ENCODE data around the gene PAPSS1. TPM values are rescaled to one million over a fixed set of nuclear protein-coding genes. Genes with fewer than 3 reads are reported as not detected.

Gene PAPSS1
- polyA plus RNA-seq, 1 of the 3 experiments (the other 2 are of a cell fraction), result 70.1 TPM

- no peaks in the 10 kb centered on the region for H3F3A ChIP-seq (replicated peaks; ENCODE audit: insufficient read depth)
- no peaks in the 10 kb centered on the region for H3K9me3 ChIP-seq
- 22% methylated on average over 2 of the region's 2 CpGs for WGBS (ENCODE audit: low lambda C conversion rate)
- peaks cover 9% of the 10 kb centered on the region; the same call in 1 of the 2 replicates for H3K27me3 ChIP-seq (ENCODE audit: insufficient read depth)
- H4K20me1 ChIP-seq (ENCODE audit: insufficient read depth), result no peaks in the 10 kb centered on the region
- H3K27ac ChIP-seq (ENCODE audit: low read depth in 2 of 2, low read length in 1 of 2), result no peak overlapping the region
- DNase-seq, result no peak
- TF ChIP-seq TCF12 (IDR thresholded peaks at IDR 0.05), result no peak
- H3K4me1 ChIP-seq (ENCODE audit: control insufficient read depth in 1 of 2, insufficient read depth in 2 of 2, low read depth in 1 of 2, low read length in 1 of 2), result no peaks in the 10 kb centered on the region
- no peaks in the 10 kb centered on the region for H3K79me2 ChIP-seq (ENCODE audit: insufficient read depth)
- no peaks in the 10 kb centered on the region for H3K36me3 ChIP-seq (replicated peaks in 1 of 2; ENCODE audit: control insufficient read depth in 1 of 2, insufficient read depth in 2 of 2, low read length in 1 of 2)
- H3K4me2 ChIP-seq, result no peak overlapping the region
- no peaks in the 10 kb centered on the region for H3K9me2 ChIP-seq
- no peak overlapping the region for H3K4me3 ChIP-seq (ENCODE audit: low read depth in 2 of 2, low read length in 1 of 2)
- ChIA-PET POLR2A (no interaction called here), CTCF (interaction anchor here (1.0 kb wide), 1 partner anchor 13 kb away, joined by 3 read pairs; no protein-coding TSS in a partner anchor)
- H2AFZ ChIP-seq (ENCODE audit: low read depth), result no peak overlapping the region
- no peak overlapping the region for H3K9ac ChIP-seq
Observed at GRCh38 chr4:107751670-107752069, 31.6 kb upstream of the PAPSS1 start.

- Histone ChIP-seq H3K27ac (ENCODE audit: low read depth in 2 of 2, low read length in 1 of 2) (no peak overlapping the region), H3K4me1 (ENCODE audit: control insufficient read depth in 1 of 2, insufficient read depth in 2 of 2, low read depth in 1 of 2, low read length in 1 of 2) (no peaks in the 10 kb centered on the region), H3K79me2 (ENCODE audit: insufficient read depth) (no peaks in the 10 kb centered on the region), H3K9me3 (no peaks in the 10 kb centered on the region), H2AFZ (ENCODE audit: low read depth) (no peak overlapping the region), H3K9me2 (no peaks in the 10 kb centered on the region), H3K36me3 (replicated peaks in 1 of 2; ENCODE audit: control insufficient read depth in 1 of 2, insufficient read depth in 2 of 2, low read length in 1 of 2) (no peaks in the 10 kb centered on the region), H3F3A (replicated peaks; ENCODE audit: insufficient read depth) (no peaks in the 10 kb centered on the region), H3K4me3 (ENCODE audit: low read depth in 2 of 2, low read length in 1 of 2) (no peak overlapping the region), H3K9ac (no peak overlapping the region), H3K4me2 (no peak overlapping the region), H4K20me1 (ENCODE audit: insufficient read depth) (no peaks in the 10 kb centered on the region), H3K27me3 (ENCODE audit: insufficient read depth) (peaks cover 16% of the 10 kb centered on the region; the same call in 1 of the 2 replicates)
- 45% methylated on average over 5 of the region's 5 CpGs for WGBS (ENCODE audit: low lambda C conversion rate)
- TF ChIP-seq TCF12 (IDR thresholded peaks at IDR 0.05) (no peak), EP300 (IDR thresholded peaks at IDR 0.05; ENCODE audit: borderline replicate concordance in 1 of 2, low read depth in 1 of 2, low read length in 1 of 2) (no peak), GATA2 (CRISPR knock-in tag; IDR thresholded peaks at IDR 0.05) (no peak), CTCF (IDR thresholded peaks at IDR 0.05) (no peak), MAX (IDR thresholded peaks at IDR 0.05; ENCODE audit: low read depth) (no peak), USF2 (IDR thresholded peaks at IDR 0.05; ENCODE audit: borderline replicate concordance, low read depth, low read length) (no peak), SMC3 (IDR thresholded peaks at IDR 0.05; ENCODE audit: low read depth, low read length) (no peak), JUND (IDR thresholded peaks at IDR 0.05) (no peak), RAD21 (IDR thresholded peaks at IDR 0.05; ENCODE audit: low read length) (no peak), POLR2AphosphoS5 (IDR thresholded peaks at IDR 0.05; ENCODE audit: low read depth, low read length) (no peak), REST (IDR thresholded peaks at IDR 0.05; ENCODE audit: low read depth, low read length) (no peak), GABPA (IDR thresholded peaks at IDR 0.05; ENCODE audit: low read depth) (no peak), FOSL2 (IDR thresholded peaks at IDR 0.05; ENCODE audit: borderline replicate concordance, low read depth) (no peak), CHD2 (IDR thresholded peaks at IDR 0.05; ENCODE audit: low read length, partially characterized antibody) (no peak)
- DNase-seq, result no peak
- CTCF ChIA-PET, result interaction anchor here (0.7 to 3.9 kb wide), 5 partner anchors 10 to 165 kb away, joined by 3 to 23 read pairs (median 9); no protein-coding TSS in a partner anchor
- POLR2A ChIA-PET, result no interaction called here
Observed at GRCh38 chr4:107747748-107748486, 27.9 kb upstream of the PAPSS1 start.

Data from SK-N-SH (cell line).